Endodermal cell (in vitro differentiated cells): ENCODE measurements around the gene ARHGAP12. TPM values are rescaled to one million over a fixed set of nuclear protein-coding genes. Genes with fewer than 3 reads are reported as not detected.
"Not testable (repeated sequence)": the region's sequence is repeated elsewhere in the genome, so short reads cannot be mapped to it uniquely, and the experiment has no call there.

Source experiments
- DNase-seq: peaks from one replicate; pipeline ENCODE4 v3.0.0-alpha.2; 2017
- H3K27ac ChIP-seq: 2 replicates; pipeline ENCODE4 v1.5.1; 2013; ENCODE audit warnings: mild to moderate bottlenecking, low read depth, low read length, moderate library complexity
- H3K27me3 ChIP-seq: 2 replicates; pipeline ENCODE4 v1.6.1; 2013; ENCODE audit warnings: mild to moderate bottlenecking, low read length, moderate library complexity; ENCODE audit not compliant: insufficient read depth, control insufficient read depth, poor library complexity, severe bottlenecking
- H3K36me3 ChIP-seq: 2 replicates; pipeline ENCODE4 v1.7.0; 2013; ENCODE audit warnings: mild to moderate bottlenecking, low read length, moderate library complexity; ENCODE audit not compliant: control insufficient read depth, insufficient read depth
- H3K4me1 ChIP-seq: one replicate; pipeline ENCODE4 v1.7.0; 2013; ENCODE audit warnings: low read length; ENCODE audit not compliant: control insufficient read depth, insufficient read depth
- H3K4me3 ChIP-seq: 2 replicates; pipeline ENCODE4 v1.5.1; 2013; ENCODE audit warnings: mild to moderate bottlenecking, low read length, moderate library complexity
- H3K9ac ChIP-seq: 2 replicates; pipeline ENCODE4 v1.6.1; 2013; ENCODE audit warnings: mild to moderate bottlenecking, low read length, moderate library complexity; ENCODE audit not compliant: poor library complexity, severe bottlenecking; ENCODE audit errors: extremely low read depth
- H3K9me3 ChIP-seq: 2 replicates; pipeline ENCODE4 v1.6.1; 2013; ENCODE audit warnings: mild to moderate bottlenecking, low read length, moderate library complexity; ENCODE audit not compliant: control insufficient read depth
- H3K27ac Mint-ChIP-seq: 2 replicates; pipeline ENCODE4 v1.8.0; 2020; ENCODE audit warnings: mixed read lengths
- H3K27me3 Mint-ChIP-seq: 2 replicates; pipeline ENCODE4 v1.8.0; 2021; ENCODE audit warnings: mild to moderate bottlenecking, mixed read lengths; ENCODE audit not compliant: insufficient read depth
- H3K36me3 Mint-ChIP-seq: 2 replicates; pipeline ENCODE4 v1.8.0; 2020; ENCODE audit warnings: low read depth, mixed read lengths
- H3K4me1 Mint-ChIP-seq: 2 replicates; pipeline ENCODE4 v1.8.0; 2020; ENCODE audit warnings: mixed read lengths
- H3K4me3 Mint-ChIP-seq: 2 replicates; pipeline ENCODE4 v1.8.0; 2020; ENCODE audit warnings: mild to moderate bottlenecking, moderate library complexity, mixed read lengths
- H3K9me3 Mint-ChIP-seq: 2 replicates; pipeline ENCODE4 v1.8.0; 2020; ENCODE audit warnings: mild to moderate bottlenecking, mixed read lengths
- WGBS, 2 experiments: methylation state at CpG; one replicate each; pipeline versions ENCODE4 v1.1.5 to v1.1.7; 2013; ENCODE audit warnings: missing lambda C conversion rate in 2 of 2, mixed read lengths in 1 of 2; ENCODE audit not compliant: insufficient coverage in 1 of 2, insufficient read length in 1 of 2; 5-methylcytosine and 5-hydroxymethylcytosine counted together
- total RNA-seq, 2 donors: library from RNA; stranded (reverse); fragmentation: NEBNext Ultra II Directional in 1 of 2; extraction: Animal tissue kit (Norgen Biotek cat#: 25700) in 1 of 2; gene quantifications; 2 replicates in 1 of 2; 3 replicates in 1 of 2; pipeline ENCODE4 v1.2.1, GENCODE V29; 2021
- TF ChIP-seq, protein P1 (sequence below): fragments of 200-600 bp; sonication (generic); conservative IDR thresholded peaks from 2 replicates; pipeline ENCODE4 v1.5.0; 2021; ENCODE audit warnings: antibody characterized with exemption, mild to moderate bottlenecking

Gene ARHGAP12
- total RNA-seq, 2 donors from 2014 or later = 49.6 to 49.8 TPM

DNA sequence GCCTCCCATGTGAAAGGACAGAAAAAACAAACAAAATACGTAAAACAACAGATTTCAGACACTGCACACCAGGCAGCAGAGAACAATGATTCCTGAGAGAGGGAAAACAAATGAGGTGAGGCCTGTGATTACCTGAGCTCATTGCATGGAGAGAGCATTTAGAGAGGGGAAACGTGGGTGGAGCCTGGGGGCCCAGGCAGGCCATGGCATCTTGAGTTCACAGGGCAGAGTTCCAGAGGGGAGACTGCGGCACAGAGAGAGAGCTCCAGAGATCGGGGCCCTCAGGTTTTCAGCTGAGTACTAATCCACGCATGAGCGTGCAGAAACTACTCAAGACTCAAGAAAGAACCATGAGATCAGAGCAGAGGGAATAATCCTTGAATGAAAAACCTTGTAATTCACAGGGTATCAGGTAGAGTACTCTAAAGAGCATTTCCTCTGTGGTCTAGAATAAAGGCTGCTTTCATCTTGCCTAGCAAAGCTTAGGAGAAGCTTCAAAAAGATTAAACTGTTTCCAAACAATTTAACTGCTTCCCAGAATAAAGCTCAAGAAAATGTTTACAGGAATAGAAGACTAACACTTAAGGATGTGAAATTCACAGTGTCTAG, 46.6 kb upstream of the ARHGAP12 start:
- peaks cover 11% of the 10 kb centered on the region for H3K36me3 ChIP-seq
- no peaks in the 10 kb centered on the region for H3K4me1 ChIP-seq
- Mint-ChIP-seq H3K27me3 (no peaks in the 10 kb centered on the region), H3K9me3 (peaks cover 12% of the 10 kb centered on the region), H3K4me1 (peaks cover 6% of the 10 kb centered on the region), H3K27ac (peak overlapping the region; percentile 18), H3K4me3 (no peak overlapping the region), H3K36me3 (peaks cover 24% of the 10 kb centered on the region)
- no peak overlapping the region for H3K9ac ChIP-seq
- TF ChIP-seq, protein P1, sequence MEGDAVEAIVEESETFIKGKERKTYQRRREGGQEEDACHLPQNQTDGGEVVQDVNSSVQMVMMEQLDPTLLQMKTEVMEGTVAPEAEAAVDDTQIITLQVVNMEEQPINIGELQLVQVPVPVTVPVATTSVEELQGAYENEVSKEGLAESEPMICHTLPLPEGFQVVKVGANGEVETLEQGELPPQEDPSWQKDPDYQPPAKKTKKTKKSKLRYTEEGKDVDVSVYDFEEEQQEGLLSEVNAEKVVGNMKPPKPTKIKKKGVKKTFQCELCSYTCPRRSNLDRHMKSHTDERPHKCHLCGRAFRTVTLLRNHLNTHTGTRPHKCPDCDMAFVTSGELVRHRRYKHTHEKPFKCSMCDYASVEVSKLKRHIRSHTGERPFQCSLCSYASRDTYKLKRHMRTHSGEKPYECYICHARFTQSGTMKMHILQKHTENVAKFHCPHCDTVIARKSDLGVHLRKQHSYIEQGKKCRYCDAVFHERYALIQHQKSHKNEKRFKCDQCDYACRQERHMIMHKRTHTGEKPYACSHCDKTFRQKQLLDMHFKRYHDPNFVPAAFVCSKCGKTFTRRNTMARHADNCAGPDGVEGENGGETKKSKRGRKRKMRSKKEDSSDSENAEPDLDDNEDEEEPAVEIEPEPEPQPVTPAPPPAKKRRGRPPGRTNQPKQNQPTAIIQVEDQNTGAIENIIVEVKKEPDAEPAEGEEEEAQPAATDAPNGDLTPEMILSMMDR = no peak
- H3K4me3 ChIP-seq = no peak overlapping the region
- H3K27me3 ChIP-seq = no peaks in the 10 kb centered on the region
- H3K27ac ChIP-seq = no peak overlapping the region
- peak; percentile 50 for DNase-seq
- 85 to 93% methylated on average over 5 to 6 of the region's 6 CpGs for WGBS, 2 experiments
- H3K9me3 ChIP-seq = peaks cover 23% of the 10 kb centered on the region

DNA sequence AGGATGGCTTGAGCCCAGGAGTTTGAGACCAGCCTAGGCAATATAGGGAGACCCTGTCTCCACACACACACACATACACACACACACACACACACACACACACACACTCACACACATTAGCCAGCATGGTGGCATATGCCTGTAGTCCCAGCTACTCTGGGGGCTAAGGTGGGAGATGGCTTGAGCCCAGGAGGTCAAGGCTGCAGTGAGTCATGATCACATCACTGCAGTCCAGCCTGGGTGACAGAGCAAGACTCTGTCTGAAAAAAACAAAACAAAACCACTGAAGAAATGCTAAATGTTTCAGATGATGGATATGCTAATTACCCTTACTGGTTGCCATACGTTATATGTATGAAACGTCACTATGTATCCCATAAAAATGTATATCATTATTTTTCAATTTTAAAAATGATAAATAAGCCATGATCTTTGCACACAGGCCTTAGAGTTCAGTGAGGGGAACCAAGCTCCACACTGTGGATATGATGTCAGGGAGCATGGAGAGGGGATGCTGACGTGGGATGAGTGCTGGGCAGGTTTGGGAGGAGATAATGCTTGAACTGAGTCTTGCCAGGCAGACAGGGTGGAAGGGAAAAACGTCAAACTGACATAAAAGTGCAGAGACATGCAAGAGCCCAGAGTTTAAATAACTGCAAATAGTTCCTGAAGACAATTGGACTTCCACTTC, 45.9 kb upstream of the ARHGAP12 start:
- Mint-ChIP-seq H3K27me3 (no peaks in the 10 kb centered on the region), H3K9me3 (peaks cover 7% of the 10 kb centered on the region), H3K27ac (peak overlapping the region; percentile 18), H3K36me3 (peaks cover 23% of the 10 kb centered on the region), H3K4me3 (no peak overlapping the region), H3K4me1 (peaks cover 6% of the 10 kb centered on the region)
- DNase-seq = no peak
- TF ChIP-seq, protein P1 = no peak
- no peaks in the 10 kb centered on the region for H3K27me3 ChIP-seq
- H3K4me3 ChIP-seq = no peak overlapping the region
- H3K4me1 ChIP-seq = no peaks in the 10 kb centered on the region
- H3K27ac ChIP-seq = no peak overlapping the region
- H3K9me3 ChIP-seq = peaks cover 16% of the 10 kb centered on the region
- WGBS, 2 experiments = 72 to 75% methylated on average over 2 to 4 of the region's 4 CpGs
- H3K9ac ChIP-seq = no peak overlapping the region
- H3K36me3 ChIP-seq = peaks cover 11% of the 10 kb centered on the region

DNA sequence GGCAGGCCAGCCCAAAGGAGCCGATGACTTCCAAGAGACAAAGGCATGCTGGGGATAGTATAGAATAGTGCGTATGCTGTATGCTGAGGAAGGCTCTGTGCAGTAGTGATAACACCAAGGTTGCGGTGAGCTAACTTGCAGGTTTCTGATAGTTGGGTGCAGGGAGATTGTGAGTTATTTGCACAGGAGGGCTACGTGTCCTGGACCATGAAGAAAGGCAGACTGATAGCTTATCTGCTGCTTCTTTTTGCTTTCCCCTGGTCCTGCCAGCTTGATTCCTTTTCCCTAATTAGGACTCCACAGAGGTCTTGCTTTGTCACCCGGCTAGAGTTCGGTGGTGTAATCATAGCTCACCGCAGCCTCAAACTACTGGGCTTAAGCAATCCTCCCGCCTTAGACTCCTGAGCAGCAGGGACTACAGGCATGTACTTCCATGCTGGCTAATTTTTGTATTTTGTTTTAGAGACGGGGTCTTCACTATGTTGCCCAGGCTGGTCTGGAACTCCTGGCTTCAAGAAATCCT, 43.9 kb upstream of the ARHGAP12 start:
- DNase-seq = no peak
- peaks cover 6% of the 10 kb centered on the region for H3K4me1 Mint-ChIP-seq
- no peak overlapping the region for H3K4me3 Mint-ChIP-seq
- Histone ChIP-seq H3K36me3 (peaks cover 11% of the 10 kb centered on the region), H3K4me1 (no peaks in the 10 kb centered on the region), H3K4me3 (no peak overlapping the region), H3K27ac (no peak overlapping the region), H3K9ac (no peak overlapping the region), H3K9me3 (peaks cover 12% of the 10 kb centered on the region), H3K27me3 (no peaks in the 10 kb centered on the region)
- no peak overlapping the region for H3K27ac Mint-ChIP-seq
- H3K9me3 Mint-ChIP-seq = no peaks in the 10 kb centered on the region
- WGBS, 2 experiments = 91 to 94% methylated on average over 9 of the region's 9 CpGs
- TF ChIP-seq, protein P1 = no peak
- H3K36me3 Mint-ChIP-seq = peaks cover 18% of the 10 kb centered on the region
- no peaks in the 10 kb centered on the region for H3K27me3 Mint-ChIP-seq

DNA sequence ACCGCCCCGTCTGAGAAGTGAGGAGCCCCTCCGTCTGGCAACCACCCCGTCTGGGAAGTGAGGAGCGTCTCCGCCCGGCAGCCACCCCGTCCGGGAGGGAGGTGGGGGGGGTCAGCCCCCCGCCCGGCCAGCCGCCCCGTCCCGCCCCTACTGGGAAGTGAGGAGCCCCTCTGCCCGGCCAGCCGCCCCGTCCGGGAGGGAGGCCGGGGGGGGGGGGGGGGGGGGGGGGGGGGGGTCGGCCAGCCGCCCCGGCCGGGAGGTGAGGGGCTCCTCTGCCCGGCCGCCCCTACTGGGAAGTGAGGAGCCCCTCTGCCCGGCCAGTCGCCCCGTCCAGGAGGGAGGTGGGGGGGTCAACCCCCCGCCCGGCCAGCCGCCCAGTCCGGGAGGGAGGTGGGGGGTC, 41.2 kb upstream of the ARHGAP12 start:
- not testable (repeated sequence) for H3K27me3 Mint-ChIP-seq, H3K4me3 Mint-ChIP-seq, H3K4me3 ChIP-seq, H3K27ac ChIP-seq, H3K4me1 ChIP-seq, H3K27ac Mint-ChIP-seq, H3K4me1 Mint-ChIP-seq, DNase-seq, H3K9me3 Mint-ChIP-seq, H3K9ac ChIP-seq, H3K27me3 ChIP-seq
- H3K36me3 ChIP-seq = peaks cover 11% of the 10 kb centered on the region
- peaks cover 12% of the 10 kb centered on the region for H3K9me3 ChIP-seq
- WGBS, 2 experiments = no CpG with 5 or more reads among the region's 32 CpGs
- peaks cover 13% of the 10 kb centered on the region for H3K36me3 Mint-ChIP-seq
